ENCODE measurements around the gene ME3.

Gene ME3

DNA sequence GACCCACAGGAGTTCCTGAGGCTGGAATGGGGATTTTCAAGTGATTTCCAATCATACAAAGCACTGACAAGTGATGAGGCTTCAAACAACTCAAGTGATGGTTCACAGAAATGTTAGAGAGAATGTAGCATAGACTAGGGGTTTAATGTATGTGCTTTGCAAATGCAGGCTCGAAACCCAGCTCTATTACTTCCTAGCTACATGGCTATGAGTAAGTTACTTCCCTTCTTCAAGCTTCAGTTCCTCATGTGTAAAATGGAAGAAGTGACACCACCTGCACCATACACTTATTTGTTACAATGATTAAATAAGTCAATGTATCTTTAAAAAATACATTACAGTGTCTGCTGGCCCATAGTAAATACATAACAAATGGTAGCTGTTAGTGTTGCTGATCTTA, 158.0 kb downstream of the ME3 start:
- no peak for DNase-seq (ENCODE audit: low read depth in 2 of 2)

DNA sequence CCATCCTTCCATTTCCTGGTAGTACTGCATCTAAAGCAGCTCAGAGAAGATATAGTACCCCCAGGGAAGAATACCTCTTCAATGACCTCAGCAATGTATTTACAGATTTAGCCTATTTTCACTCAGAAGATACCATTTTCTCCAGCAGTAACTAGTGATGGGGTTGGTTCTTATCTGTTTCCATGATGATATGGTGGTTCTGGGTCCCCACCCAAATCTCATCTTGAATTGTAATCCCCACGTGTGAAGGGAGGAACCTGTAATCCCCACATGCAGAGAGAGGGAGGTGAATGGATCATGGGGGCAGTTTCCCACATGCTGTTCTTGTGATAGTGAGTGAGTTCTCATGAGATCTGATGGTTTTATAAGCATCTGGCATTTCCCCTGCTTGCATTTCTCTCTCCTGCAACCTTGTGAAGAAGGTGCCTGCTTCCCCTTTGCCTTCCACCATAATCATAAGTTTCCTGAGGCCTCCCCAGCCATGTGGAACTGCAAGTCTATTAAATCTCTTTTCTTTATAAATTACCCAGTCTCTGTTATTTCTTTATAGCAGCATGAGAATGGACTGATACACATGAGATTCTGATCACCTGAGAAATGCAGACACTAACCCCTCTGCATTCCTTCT, 158.6 kb downstream of the ME3 start:
- DNase-seq (ENCODE audit: low read depth in 2 of 2), result no peak

DNA sequence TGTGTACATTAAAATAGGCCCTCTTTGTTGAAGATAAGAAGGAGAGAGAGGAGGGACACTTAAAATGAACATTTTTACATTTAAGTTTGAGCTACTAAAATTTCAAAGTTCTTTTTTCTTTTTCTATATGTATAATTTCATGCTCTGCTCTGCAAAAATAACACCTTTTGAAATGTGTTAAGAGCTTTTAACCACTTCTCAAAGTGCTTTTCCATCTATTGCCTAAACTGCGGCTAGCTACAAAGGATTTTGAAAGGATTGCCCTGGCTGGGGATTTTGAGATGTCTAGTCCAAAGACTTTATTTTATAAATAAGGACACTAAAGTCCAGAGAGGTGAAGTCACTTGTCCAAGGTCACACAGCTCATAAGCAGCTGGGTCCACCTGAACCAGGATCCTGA, 159.3 kb downstream of the ME3 start:
- no peak for DNase-seq (ENCODE audit: low read depth in 2 of 2)

DNA sequence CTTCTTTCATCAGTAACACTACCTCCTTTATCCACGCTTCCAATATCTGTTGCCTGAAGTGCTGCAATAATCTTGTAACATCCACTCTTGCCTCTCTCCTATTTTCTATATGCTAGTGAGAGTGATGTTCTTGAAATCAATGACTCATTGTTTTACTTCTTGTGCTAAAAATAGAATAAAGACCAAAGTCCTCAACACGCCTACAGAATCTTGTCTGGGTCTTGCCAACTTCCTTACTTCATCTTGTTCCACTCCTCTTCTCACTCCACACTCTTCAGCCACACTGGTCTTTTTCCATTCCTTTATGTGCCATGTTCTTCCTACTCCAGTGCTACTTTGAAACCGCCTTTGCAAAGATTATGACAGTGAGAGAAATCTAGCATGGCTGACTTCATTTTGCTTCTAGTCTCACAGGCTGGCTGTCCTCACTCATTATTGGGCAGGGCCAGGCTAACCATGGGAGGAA, 161.3 kb downstream of the ME3 start:
- no peak for DNase-seq (ENCODE audit: low read depth in 2 of 2)

DNA sequence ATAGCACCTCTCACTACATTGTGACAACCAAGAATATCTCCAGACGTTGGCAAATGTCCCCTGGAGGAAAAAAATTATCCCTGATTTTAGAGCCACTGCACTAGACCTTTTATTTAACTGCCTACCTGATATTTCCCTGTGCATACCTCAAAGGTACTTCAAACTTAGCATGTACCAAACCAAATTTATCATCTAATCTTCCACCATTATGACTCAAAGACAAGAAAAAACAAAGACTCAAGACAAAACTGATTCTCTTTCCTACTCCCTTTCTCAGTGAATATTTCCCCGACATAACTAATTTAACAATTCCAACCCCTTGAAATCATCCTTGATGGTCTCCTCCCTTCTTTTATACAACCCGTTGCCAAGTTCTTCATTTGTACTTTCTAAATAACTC, 161.7 kb downstream of the ME3 start:
- no peak for DNase-seq (ENCODE audit: low read depth in 2 of 2)

DNA sequence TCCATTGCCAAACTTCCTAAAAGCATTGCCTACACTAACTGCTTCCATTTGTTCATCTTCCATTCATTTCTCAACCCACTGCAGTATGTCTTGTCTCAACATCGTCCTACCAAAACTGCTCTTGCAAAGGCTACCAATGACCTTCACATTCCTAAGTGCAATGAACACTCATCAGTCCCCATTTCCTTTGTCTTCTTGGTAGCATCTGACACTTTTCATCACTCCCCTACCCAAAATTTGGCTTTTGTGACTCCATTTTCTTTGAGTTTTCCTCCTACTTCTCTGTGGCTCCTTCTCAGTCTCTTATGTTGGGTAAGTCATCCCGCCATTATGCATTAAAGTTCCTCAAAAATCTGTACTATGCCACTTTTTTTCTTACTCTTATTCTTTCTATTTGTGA, 162.3 kb downstream of the ME3 start:
- no peak for DNase-seq (ENCODE audit: low read depth in 2 of 2)

DNA sequence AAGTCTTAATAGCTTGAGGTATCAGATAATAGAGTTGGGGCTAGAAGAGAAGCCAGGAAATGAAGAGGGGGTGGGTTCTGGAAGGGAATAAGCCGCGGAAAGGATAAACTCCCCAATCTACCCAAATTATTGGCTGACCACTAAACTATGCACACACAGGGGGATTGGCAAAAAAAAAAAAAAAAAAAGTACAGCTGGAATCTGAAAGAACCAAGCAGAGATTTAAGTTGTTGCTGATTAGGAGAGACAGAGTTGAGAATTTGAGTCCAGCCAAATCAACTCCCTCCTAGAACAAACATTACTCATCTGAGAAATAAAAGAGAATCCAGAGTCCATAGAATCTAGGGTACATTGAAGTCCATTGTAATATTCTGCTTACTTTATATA, 162.8 kb downstream of the ME3 start:
- no peak for DNase-seq (ENCODE audit: low read depth in 2 of 2)

DNA sequence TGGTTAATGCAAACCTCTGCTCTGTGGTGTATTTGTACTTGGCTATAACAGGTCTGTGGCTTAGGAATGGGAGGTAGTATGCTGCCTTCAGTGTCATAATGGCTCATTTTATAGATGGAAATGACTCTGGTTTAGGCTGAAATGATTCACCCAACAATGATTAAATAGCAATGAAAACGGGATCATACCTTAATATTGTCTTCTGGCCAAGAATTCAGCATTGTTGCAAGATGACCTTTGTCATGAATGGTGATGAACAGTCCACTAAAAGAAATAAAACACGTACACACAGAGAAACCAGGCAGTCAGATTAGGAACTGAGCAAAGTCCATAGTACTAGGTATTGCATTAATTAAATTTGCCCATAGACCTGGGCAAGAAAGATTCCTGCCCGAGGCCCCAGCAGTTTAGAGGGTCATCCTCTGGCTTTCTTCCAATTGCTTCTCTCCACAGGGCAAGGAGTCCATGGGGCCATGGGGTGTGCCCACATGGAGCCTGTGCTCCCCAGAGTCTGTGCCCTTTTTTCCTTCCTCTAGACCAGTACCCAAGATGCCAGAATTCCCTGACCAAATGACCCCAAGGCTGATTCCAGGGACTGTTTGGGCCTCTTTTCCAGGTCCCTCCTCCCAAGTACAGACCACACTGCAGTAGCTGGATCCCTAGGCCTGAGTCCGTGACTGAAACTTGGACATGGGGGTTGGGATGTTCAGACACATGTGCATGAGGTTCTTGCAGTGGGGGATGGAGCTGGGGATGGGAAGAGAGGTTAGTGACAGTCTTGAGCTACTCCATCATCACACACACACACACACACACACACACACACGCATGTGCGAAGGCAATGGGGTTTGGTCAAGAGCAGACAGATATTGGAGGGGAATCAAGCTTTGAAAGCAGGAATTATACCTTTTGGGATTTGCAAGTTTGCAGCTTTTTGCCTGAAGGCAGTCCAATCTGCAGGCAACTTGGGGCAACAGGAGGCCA, 163.5 kb downstream of the ME3 start:
- no peak for DNase-seq (ENCODE audit: low read depth in 2 of 2)

DNA sequence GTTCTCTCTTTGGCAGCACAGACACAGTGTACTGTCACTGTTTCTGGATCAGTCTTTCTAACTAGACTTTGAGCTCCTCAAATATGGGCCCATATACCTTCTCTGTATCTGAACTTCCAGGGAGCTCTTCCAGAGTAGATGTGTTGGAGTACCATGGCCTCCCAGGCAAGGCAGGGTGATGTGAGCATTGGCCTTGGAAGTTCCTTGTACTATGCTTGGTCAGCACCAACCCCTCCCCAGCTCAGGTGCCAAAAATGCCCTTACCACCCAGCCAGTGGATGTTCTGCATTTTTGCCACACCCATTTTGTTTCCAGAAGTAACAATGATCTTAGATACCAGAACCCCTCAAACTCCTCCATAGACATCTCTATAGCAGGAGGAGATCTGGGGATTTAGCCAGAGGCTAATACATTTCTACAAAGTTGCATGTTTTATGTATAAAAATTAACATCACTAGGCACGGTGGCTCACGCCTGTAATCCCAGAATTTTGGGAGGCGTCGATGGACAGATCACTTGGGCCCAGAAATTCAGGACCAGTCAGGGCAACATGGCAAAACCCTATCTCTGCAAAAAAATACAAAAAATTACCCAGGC, 165.1 kb downstream of the ME3 start:
- DNase-seq (ENCODE audit: low read depth in 2 of 2), result no peak

DNA sequence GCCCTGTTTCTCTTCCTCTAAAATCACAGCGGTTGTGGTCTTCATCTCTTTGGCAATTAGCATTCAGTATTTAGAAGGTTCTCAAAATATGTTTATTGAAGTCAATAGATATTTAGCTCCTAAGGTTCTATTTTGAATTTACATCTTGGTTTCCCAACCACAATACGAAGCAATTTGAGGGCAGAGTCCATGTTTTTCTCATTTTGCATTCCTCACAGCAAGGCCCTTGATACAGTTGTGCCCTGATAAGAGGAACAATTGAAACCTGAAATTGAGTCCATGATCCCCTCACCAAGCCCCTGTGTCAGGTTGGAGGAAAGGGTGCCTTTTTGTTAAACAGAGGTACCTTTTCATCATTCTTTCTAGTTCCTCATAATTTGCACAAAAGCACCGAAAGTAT, 166.2 kb downstream of the ME3 start:
- no peak for DNase-seq (ENCODE audit: low read depth in 2 of 2)

DNA sequence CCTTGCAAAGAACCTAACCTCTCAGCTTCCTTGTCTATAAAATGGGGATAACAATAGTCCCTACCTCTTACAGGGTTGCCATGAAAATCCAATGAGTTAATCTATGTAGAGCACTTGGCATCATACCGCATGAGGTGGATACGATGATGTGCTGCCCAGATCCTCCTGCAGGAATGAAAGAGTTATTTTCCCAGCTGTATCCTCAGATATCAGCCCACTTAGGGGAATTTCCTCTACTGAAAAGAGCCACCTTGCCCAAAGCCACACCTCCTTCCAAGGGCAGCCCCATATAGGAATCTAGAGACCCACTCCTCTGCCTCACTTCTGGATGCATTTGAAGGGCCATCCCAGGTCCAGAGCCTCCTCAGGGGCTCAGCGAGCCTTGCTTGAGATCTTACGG, 169.3 kb downstream of the ME3 start:
- no peak for DNase-seq (ENCODE audit: low read depth in 2 of 2)

DNA sequence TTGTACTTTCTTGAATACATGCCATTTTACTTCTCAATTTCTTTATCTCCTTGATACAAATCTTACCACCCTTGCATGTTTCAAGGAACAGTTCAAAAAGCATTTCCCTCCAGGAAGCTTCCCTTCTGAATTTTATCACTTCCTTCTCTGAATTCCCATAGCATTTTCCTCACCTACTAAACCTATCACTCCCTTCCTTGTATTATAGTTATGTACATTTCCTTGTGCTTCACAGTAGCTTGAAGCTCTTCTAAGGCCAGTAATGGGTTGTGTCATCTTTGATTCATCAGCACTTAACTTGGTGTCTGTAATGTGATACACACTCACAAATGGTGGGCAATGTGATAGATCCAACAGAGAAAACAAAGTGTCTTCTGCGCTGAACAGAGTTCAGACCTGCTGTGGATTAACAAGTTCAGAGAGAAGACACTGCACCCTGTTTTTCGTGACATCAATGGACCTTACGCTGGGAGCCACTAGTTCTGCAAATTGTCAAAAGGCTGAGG, 170.2 kb downstream of the ME3 start:
- no peak for DNase-seq (ENCODE audit: low read depth in 2 of 2)

DNA sequence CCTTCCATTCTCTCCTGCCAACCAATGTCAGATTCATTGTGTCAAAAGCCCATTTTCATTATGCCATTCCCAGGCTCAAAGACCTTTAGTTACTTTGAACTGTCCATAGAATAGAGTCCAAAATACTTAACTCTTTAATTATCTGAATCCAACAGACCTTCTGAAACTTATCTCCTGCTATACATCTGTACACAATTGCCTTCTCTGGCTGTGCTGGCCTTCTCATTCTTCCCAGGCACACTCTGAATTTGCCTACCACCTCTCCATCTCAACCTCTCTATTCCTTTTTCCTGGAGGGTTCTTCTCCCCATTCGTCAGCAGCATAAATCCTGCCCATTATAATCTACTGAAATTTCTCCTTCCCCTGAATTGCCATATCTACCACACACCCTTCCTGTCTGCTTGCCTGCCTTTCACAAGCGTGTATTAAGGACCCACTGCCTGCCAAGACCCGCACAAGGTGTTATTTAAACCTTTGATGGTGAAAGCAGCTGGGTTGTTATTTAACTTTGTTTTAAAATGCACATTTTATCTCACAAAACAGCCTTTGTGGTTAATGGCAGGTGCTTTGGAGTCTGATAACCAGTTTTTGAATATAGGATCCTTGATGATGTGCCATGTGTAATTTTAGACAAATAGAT, 171.8 kb downstream of the ME3 start:
- DNase-seq (ENCODE audit: low read depth in 2 of 2), result no peak

DNA sequence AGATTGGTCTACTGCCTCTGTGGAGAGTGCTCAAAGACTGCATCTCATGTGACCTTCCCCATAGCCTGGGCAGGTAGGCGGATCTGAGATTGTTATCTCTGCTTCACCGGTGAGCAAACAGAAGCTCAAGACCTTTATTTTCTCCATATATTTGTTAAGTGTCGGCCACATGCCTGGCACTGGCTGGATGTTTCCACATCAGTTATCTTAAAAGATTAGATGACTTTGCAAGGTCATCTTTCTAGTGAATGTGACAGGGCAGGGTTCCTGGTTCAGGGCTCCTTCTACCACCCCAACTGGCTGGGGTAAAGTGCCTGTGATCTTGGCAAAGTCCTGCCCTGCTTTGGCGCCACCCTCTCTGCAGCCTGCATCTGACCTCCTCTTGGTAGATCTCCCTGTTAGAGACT, 172.7 kb downstream of the ME3 start:
- DNase-seq (ENCODE audit: low read depth in 2 of 2), result no peak

DNA sequence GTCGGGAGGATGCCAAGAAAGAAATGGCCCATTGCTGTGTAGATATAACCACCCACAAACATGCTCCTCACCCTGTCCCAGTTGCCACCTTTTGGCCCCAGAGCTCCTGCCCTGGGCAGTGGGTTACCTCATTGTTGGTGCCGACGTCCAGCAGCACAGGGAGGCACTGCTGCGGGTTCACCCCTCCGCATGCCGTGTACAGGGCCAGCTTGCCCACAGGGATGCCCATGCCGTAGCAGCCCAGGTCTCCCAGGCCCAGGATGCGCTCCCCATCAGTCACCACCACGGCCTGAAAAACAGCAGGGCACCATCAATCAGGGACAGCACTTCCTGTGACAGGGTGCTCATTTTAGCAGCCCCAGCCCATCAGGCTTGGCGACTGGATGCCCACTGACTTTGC, 174.6 kb downstream of the ME3 start:
- no peak for DNase-seq (ENCODE audit: low read depth in 2 of 2)

DNA sequence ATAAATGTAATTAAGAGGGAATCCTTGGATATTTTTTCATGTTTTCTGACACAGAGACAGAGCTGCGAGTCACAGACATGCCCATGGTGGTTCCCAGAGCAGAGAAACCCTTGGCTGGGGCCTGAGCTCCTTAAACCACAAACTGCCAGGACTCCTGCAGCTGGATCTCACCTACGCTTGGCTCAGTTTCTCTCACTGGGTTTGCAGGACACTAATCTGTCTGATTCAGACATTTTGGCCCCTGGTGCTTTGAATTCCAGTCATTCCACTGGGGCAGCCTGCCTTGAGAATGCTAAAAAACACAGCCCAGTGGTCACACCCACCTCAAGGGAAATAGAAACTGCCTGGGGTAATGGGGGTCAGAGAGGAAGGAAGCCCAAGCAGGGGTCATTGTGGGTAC, 175.1 kb downstream of the ME3 start:
- DNase-seq (ENCODE audit: low read depth in 2 of 2), result no peak

DNA sequence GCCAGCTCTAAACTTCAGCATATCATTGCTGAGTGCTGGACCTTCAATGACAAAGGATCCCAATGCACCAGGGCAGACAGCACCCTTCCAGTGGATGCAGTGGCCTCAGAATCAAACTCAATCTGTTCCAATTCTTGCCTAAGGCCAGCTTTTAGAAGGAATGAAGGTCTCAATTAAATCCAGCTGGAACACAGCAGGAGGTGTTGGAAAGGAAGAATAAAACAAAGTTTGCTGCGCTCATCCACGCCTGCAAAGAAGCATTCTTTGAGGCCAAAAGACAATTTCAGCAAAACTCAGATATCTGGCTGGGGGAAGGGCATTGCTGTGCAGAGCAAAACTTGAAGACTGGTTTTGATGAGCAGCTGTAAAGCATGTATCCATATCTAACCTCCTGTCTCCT, 177.1 kb downstream of the ME3 start:
- no peak for DNase-seq (ENCODE audit: low read depth in 2 of 2)

DNA sequence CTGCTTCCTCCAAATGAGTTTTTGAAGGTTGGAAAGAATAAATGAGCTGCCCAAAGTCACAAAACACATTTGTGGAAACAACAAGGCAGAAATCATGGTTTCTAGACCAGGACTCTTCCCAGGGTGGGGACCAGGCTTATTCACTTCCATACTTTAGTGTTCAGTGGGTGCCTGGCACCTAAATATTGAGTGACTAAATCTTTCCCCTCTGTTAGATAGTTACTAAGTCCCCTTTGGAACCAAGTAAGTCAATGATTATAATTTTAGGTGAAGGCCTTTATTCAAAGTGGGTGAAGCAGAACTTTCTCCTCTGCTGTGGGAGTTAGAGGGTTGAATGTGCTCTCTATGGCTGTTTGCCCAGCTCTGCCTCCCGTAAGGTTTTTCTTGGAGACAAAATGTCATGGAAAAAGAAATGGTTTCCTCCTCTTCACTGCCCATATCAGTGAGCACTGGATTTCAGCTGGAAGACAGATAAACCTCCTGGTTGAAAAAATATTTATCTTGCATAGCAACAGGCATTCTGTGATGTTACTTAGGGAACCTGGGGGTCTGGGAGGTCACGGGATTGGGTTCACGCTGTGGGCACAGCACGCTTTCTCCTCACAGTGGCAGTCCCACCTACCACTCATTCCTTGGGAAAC, 179.9 kb downstream of the ME3 start:
- DNase-seq (ENCODE audit: low read depth in 2 of 2), result no peak

DNA sequence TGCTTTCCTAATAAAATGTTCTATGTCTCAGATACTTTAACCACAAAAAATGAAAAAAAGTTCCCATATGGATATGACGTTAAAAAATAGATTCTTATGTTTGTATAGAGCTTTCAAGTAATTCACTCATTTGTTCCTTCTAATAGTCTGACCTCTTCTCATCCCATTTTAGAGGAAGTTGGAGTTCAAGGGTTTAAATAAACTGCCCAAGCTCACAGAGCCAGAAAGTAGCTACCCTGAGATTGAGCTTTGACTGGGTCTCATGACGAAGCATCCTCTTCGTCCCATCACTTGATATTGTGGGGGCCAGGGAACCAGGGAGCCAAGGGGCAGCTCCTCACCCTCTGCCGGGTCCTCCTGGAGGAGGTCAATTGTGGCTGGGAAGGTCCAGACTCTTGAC, 181.4 kb downstream of the ME3 start:
- no peak for DNase-seq (ENCODE audit: low read depth in 2 of 2)

DNA sequence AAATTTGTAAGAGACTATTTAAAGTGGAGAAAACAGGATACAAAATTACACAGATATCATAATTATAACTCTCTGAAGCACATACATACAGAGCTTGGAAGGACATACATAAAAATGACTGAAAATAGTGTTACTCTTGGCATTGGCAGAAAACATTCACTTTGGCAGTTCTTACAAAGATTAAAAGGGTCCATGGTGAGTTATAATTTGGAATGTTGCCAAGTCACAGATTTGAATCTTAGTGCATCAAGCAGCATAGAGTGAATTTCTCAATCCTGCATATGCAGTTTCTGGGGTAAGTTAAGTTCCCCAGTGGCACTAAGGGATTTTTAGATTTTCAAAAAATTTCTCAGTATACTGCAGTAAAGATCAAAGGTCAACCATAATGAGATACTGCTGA, 181.8 kb downstream of the ME3 start:
- no peak for DNase-seq (ENCODE audit: low read depth in 2 of 2)

DNA sequence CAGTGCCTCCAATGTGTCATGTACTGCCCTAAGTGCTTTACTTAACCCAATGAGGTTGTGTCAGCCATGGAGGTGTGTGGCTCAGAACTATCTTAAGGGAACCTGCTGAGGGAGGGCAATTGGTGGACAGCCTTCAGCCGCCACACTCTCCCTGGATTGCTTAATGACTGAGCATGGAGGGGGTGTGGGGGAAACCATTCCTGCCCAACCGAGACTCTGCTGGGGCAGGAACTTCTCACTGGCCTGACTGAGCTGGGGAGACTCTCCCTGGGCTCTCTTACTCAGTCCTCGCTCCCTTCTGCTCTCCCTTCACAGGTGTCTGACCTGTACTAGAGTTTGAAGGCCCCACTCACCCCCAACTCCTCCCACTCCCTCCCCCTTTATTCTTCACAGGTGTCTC, 183.0 kb downstream of the ME3 start:
- DNase-seq (ENCODE audit: low read depth in 2 of 2), result no peak

DNA sequence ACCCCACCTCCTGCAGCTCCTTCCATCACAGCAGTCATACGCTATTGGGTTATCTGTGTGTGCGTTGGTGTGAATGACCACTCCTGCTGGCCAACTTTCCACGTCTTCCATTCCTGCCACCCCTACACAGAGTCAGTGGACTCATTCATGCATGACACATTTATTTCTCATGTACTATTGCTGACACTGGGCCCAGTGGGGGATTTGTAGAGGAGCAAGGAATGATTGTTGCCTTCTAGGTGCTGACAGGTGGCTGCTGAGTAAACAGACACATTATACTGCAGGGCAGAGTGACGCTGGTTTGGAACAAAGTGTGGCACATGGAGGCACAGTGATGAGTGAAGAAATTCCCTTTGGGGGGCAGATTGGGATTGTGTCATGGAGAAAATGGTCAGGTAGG, 183.9 kb downstream of the ME3 start:
- DNase-seq (ENCODE audit: low read depth in 2 of 2), result no peak
